ENCODE data around the gene S100A8. TPM values are rescaled to one million over a fixed set of nuclear protein-coding genes. Genes with fewer than 3 reads are reported as not detected.

The S100A8 gene
- total and polyA plus RNA-seq, 3 donors from 2014 or later, result 1.3 to 20.3 (median 3.0) TPM

GRCh38 chr1:153395776-153396175, 4.9 kb upstream of the S100A8 start:
- Histone ChIP-seq H3K4me3 (no peak overlapping the region), H3K36me3 (ENCODE audit: low read depth, missing control alignments) (no peaks in the 10 kb centered on the region), H3K4me1 (no peaks in the 10 kb centered on the region), H3K27me3 (no peaks in the 10 kb centered on the region), H3K9me3 (no peaks in the 10 kb centered on the region), H3K27ac (no peak overlapping the region)
- intact Hi-C loops (cut with DNase I; ENCODE audit: low total_unique reads), result no loop called here
- no peak for DNase-seq
- TF ChIP-seq POLR2A (IDR thresholded peaks at IDR 0.05), result no peak
- TF ChIP-seq, protein P1, sequence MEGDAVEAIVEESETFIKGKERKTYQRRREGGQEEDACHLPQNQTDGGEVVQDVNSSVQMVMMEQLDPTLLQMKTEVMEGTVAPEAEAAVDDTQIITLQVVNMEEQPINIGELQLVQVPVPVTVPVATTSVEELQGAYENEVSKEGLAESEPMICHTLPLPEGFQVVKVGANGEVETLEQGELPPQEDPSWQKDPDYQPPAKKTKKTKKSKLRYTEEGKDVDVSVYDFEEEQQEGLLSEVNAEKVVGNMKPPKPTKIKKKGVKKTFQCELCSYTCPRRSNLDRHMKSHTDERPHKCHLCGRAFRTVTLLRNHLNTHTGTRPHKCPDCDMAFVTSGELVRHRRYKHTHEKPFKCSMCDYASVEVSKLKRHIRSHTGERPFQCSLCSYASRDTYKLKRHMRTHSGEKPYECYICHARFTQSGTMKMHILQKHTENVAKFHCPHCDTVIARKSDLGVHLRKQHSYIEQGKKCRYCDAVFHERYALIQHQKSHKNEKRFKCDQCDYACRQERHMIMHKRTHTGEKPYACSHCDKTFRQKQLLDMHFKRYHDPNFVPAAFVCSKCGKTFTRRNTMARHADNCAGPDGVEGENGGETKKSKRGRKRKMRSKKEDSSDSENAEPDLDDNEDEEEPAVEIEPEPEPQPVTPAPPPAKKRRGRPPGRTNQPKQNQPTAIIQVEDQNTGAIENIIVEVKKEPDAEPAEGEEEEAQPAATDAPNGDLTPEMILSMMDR (IDR thresholded peaks at IDR 0.05), result no peak
- WGBS, 2 donors, result 84 to 87% methylated on average over 6 of the region's 6 CpGs

DNA sequence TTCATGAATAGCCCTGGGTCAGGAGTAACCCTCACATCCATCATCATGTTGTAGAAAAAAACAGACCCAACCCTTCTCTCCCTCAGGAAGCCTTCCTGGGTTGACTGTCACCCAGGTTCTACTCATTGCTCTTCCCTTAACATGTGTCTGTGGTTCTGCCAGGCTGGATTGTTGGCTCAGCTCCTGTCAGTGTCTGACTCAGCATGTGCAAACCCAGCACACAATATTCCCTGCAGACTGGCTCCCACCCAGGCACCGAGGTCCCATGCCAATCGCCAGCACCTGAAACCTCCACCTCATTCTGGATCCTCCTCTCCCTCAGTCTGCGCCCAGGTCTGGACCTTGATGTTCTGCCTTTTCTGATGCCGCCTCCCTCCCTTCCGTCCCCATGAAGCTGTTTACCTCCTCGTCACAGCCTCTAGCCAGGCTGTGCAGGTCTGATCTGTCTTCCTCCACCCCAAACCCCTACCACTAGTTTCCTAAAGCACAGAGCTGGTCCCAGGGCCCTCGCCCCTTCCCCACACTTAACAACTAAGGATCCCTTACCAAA, 4.3 kb upstream of the S100A8 start:
- intact Hi-C loops (cut with DNase I; ENCODE audit: low total_unique reads), result no loop called here
- DNase-seq, result no peak
- no peaks in the 10 kb centered on the region for H3K27me3 ChIP-seq
- no peak overlapping the region for H3K4me3 ChIP-seq
- H3K27ac ChIP-seq, result no peak overlapping the region
- H3K4me1 ChIP-seq, result no peaks in the 10 kb centered on the region
- H3K9me3 ChIP-seq, result no peaks in the 10 kb centered on the region
- no peaks in the 10 kb centered on the region for H3K36me3 ChIP-seq (ENCODE audit: low read depth, missing control alignments)
- 85 to 90% methylated on average over 7 of the region's 7 CpGs for WGBS, 2 donors
- no peak for TF ChIP-seq POLR2A (IDR thresholded peaks at IDR 0.05)
- TF ChIP-seq, protein P1 (IDR thresholded peaks at IDR 0.05), result no peak

GRCh38 chr1:153394391-153394790, 3.5 kb upstream of the S100A8 start:
- no peaks in the 10 kb centered on the region for H3K4me1 ChIP-seq
- no peak overlapping the region for H3K27ac ChIP-seq
- intact Hi-C loops (cut with DNase I; ENCODE audit: low total_unique reads), result no loop called here
- no peaks in the 10 kb centered on the region for H3K36me3 ChIP-seq (ENCODE audit: low read depth, missing control alignments)
- WGBS, 2 donors, result 73 to 80% methylated on average over 5 of the region's 5 CpGs
- H3K4me3 ChIP-seq, result no peak overlapping the region
- TF ChIP-seq, protein P1 (IDR thresholded peaks at IDR 0.05), result no peak
- TF ChIP-seq POLR2A (IDR thresholded peaks at IDR 0.05), result no peak
- H3K27me3 ChIP-seq, result no peaks in the 10 kb centered on the region
- H3K9me3 ChIP-seq, result no peaks in the 10 kb centered on the region
- DNase-seq, result no peak

GRCh38 chr1:153393926-153394325, 3.1 kb upstream of the S100A8 start:
- H3K4me3 ChIP-seq, result no peak overlapping the region

More at GRCh38 chr1:153393926-153394325, 3.1 kb upstream of the S100A8 start:
- no peaks in the 10 kb centered on the region for H3K27me3 ChIP-seq
- no peaks in the 10 kb centered on the region for H3K36me3 ChIP-seq (ENCODE audit: low read depth, missing control alignments)
- intact Hi-C loops (cut with DNase I; ENCODE audit: low total_unique reads), result no loop called here
- no peaks in the 10 kb centered on the region for H3K4me1 ChIP-seq
- 81 to 84% methylated on average over 6 of the region's 6 CpGs for WGBS, 2 donors
- TF ChIP-seq, protein P1 (IDR thresholded peaks at IDR 0.05), result no peak
- no peak for TF ChIP-seq POLR2A (IDR thresholded peaks at IDR 0.05)
- DNase-seq, result no peak
- no peaks in the 10 kb centered on the region for H3K9me3 ChIP-seq
- H3K27ac ChIP-seq, result no peak overlapping the region
